GM10847 (cell line): ENCODE results near the gene EEF1A1.

Experiments used
- POLR2A ChIP-seq: IDR thresholded peaks from 2 replicates; pipeline ENCODE4 v1.6.1; 2011; ENCODE audit not compliant: insufficient read length; ENCODE audit errors: extremely low read depth

The EEF1A1 gene

GRCh38 chr6:73538116-73538779 is 17.4 kb upstream of the EEF1A1 start:
- TF ChIP-seq POLR2A = no peak

GRCh38 chr6:73537677-73538076 is 16.8 kb upstream of the EEF1A1 start:
- TF ChIP-seq POLR2A = no peak

GRCh38 chr6:73534628-73535027 is 13.8 kb upstream of the EEF1A1 start:
- no peak for TF ChIP-seq POLR2A

GRCh38 chr6:73532293-73532692 is 11.5 kb upstream of the EEF1A1 start:
- TF ChIP-seq POLR2A = no peak

- no peak for TF ChIP-seq POLR2A
Measured at GRCh38 chr6:73528897-73529296, 8.1 kb upstream of the EEF1A1 start.

- no peak for TF ChIP-seq POLR2A
Measured at GRCh38 chr6:73525546-73526330, 4.9 kb upstream of the EEF1A1 start.

- TF ChIP-seq POLR2A = peak; percentile 82
Measured at GRCh38 chr6:73523434-73524123, 2.7 kb upstream of the EEF1A1 start.

- TF ChIP-seq POLR2A = peak; percentile 42
Measured at GRCh38 chr6:73521351-73521985, 636 bp upstream of the EEF1A1 start.

- TF ChIP-seq POLR2A = peak; percentile 11
Measured at GRCh38 chr6:73519926-73520687, 725 bp downstream of the EEF1A1 start.

- no peak for TF ChIP-seq POLR2A
Measured at GRCh38 chr6:73516514-73517489, 4.0 kb downstream of the EEF1A1 start.

- TF ChIP-seq POLR2A = no peak
Measured at GRCh38 chr6:73515204-73515655, 5.6 kb downstream of the EEF1A1 start.

GRCh38 chr6:73514746-73515110 is 6.1 kb downstream of the EEF1A1 start:
- no peak for TF ChIP-seq POLR2A

- no peak for TF ChIP-seq POLR2A
Measured at GRCh38 chr6:73513496-73513854, 7.4 kb downstream of the EEF1A1 start.

- TF ChIP-seq POLR2A = no peak
Measured at GRCh38 chr6:73511796-73512195, 9.0 kb downstream of the EEF1A1 start.
